B cell (primary cell): Measurements from ENCODE around the gene DYRK1A. TPM values are rescaled to one million over a fixed set of nuclear protein-coding genes. Genes with fewer than 3 reads are reported as not detected.

Experiments used
- ATAC-seq: fragments of 200-7000 bp; cut with Tn5 transposase; one replicate; pipeline ENCODE4 v1.10.0; 2021; ENCODE audit warnings: low read depth, mild to moderate bottlenecking, moderate number of reproducible peaks, moderate library complexity
- CTCF ChIA-PET: fragments of 350-600 bp; sonication (Branson Sonifier 250); formaldehyde crosslinking; loops from one replicate; lab custom pipeline; 2021; ENCODE audit warnings: antibody characterized with exemption, inconsistent platforms; lab: Charles Lee
- POLR2A ChIA-PET: fragments of 350-600 bp; sonication (Branson Sonifier 250); formaldehyde crosslinking; loops from one replicate; lab custom pipeline; 2021; ENCODE audit warnings: antibody characterized with exemption; lab: Charles Lee
- DNase-seq: peaks from one replicate; pipeline ENCODE4 v3.0.0; 2013
- H2AFZ ChIP-seq: 2 replicates; pipeline ENCODE4 v1.6.1; 2012; ENCODE audit warnings: mild to moderate bottlenecking, low read depth, low read length; ENCODE audit not compliant: insufficient read depth, poor library complexity, severe bottlenecking
- H3K27ac ChIP-seq, 2 donors: 1 replicate in 1 of 2; 2 replicates in 1 of 2; pipeline ENCODE4 v1.5.1; 2012 to 2013; ENCODE audit warnings: low read length in 2 of 2, mild to moderate bottlenecking in 2 of 2, moderate library complexity in 1 of 2
- H3K27me3 ChIP-seq, 4 experiments: fragments of 200-600 bp in 1 of 4; sonication (generic) in 1 of 4; replicated peaks in 1 of 4; 1 replicate in 2 of 4; 2 replicates in 2 of 4; pipeline versions ENCODE4 v1.6.1 to v1.7.0; 2013 to 2016; ENCODE audit warnings: low read length in 3 of 4, mild to moderate bottlenecking in 2 of 4, mixed read lengths in 1 of 4, moderate library complexity in 1 of 4; ENCODE audit not compliant: insufficient read depth in 4 of 4, control insufficient read depth in 3 of 4; ENCODE audit errors: control extremely low read depth in 1 of 4
- H3K36me3 ChIP-seq, 2 experiments: replicated peaks in 1 of 2; 1 replicate in 1 of 2; 2 replicates in 1 of 2; pipeline versions ENCODE4 v1.6.1 to v1.7.1; 2013; ENCODE audit warnings: low read length in 1 of 2; ENCODE audit not compliant: insufficient read depth in 2 of 2, control insufficient read depth in 1 of 2; ENCODE audit errors: control extremely low read depth in 1 of 2, extremely low read depth in 1 of 2
- H3K4me1 ChIP-seq, 2 donors: fragments of 200-600 bp in 1 of 2; sonication (generic) in 1 of 2; 1 replicate in 1 of 2; 2 replicates in 1 of 2; pipeline versions ENCODE4 v1.5.1 to v1.6.1; 2013 to 2017; ENCODE audit warnings: low read length in 2 of 2; ENCODE audit not compliant: control insufficient read depth in 2 of 2, insufficient read depth in 2 of 2
- H3K4me2 ChIP-seq: replicated peaks from 2 replicates; pipeline ENCODE3; 2012; ENCODE audit warnings: mild to moderate bottlenecking, low read depth, low read length; ENCODE audit not compliant: poor library complexity, severe bottlenecking
- H3K4me3 ChIP-seq, 5 experiments: fragments of 200-600 bp in 1 of 5; sonication (generic) in 1 of 5; 1 replicate in 3 of 5; 2 replicates in 2 of 5; pipeline versions ENCODE4 v1.5.1 to v1.7.0; 2011 to 2016; ENCODE audit warnings: low read length in 4 of 5, mild to moderate bottlenecking in 4 of 5, low read depth in 2 of 5, control low read depth in 1 of 5, moderate library complexity in 1 of 5; ENCODE audit not compliant: insufficient read depth in 1 of 5; ENCODE audit errors: control extremely low read depth in 1 of 5, extremely low read depth in 1 of 5
- H3K79me2 ChIP-seq: fragments of 200-600 bp; sonication (generic); one replicate; pipeline ENCODE4 v1.6.0; 2016; ENCODE audit warnings: low read length; ENCODE audit not compliant: control insufficient read depth, insufficient read depth
- H3K9ac ChIP-seq: fragments of 200-600 bp; sonication (generic); 2 replicates; pipeline ENCODE4 v1.6.1; 2017; ENCODE audit warnings: mild to moderate bottlenecking, low read length, moderate library complexity
- H3K9me3 ChIP-seq, 3 donors: one replicate each; pipeline versions ENCODE4 v1.6.1 to v1.7.1; 2013; ENCODE audit warnings: low read length in 2 of 3; ENCODE audit not compliant: control insufficient read depth in 2 of 3, insufficient read depth in 1 of 3; ENCODE audit errors: control extremely low read depth in 1 of 3
- H4K20me1 ChIP-seq: 2 replicates; pipeline ENCODE4 v1.6.0; 2012; ENCODE audit warnings: mild to moderate bottlenecking, low read length; ENCODE audit not compliant: insufficient read depth, control insufficient read depth, poor library complexity, severe bottlenecking
- H3K27ac Mint-ChIP-seq: one replicate; pipeline ENCODE4 v1.8.0; 2021; ENCODE audit warnings: mixed read lengths
- H3K27me3 Mint-ChIP-seq: one replicate; pipeline ENCODE4 v1.8.0; 2021; ENCODE audit warnings: mixed read lengths
- H3K4me1 Mint-ChIP-seq: one replicate; pipeline ENCODE4 v1.8.0; 2021; ENCODE audit warnings: mixed read lengths
- H3K4me3 Mint-ChIP-seq: one replicate; pipeline ENCODE4 v1.8.0; 2021; ENCODE audit warnings: mixed read lengths
- H3K9me3 Mint-ChIP-seq: one replicate; pipeline ENCODE4 v1.8.0; 2022; ENCODE audit warnings: mixed read lengths; ENCODE audit not compliant: insufficient read depth
- EZH2 ChIP-seq: IDR thresholded peaks from 2 replicates; pipeline ENCODE4 v1.6.1; 2012; ENCODE audit warnings: borderline replicate concordance, low read depth, mild to moderate bottlenecking, moderate library complexity, low read length; ENCODE audit not compliant: insufficient read depth, poor library complexity, severe bottlenecking
- WGBS: methylation state at CpG from one replicate; pipeline ENCODE4 v1.1.5; 2013; ENCODE audit warnings: missing lambda C conversion rate; ENCODE audit not compliant: insufficient coverage; 5-methylcytosine and 5-hydroxymethylcytosine counted together
- intact Hi-C: fragments of 100-400 bp; cut with micrococcal nuclease; formaldehyde crosslinking; loops from one replicate; pipeline ENCODE4 v1.10.0; 2022
- polyA plus RNA-seq: library from polyadenylated mRNA; depleted of rRNA; stranded (reverse); fragments of >200 nt; gene quantifications from 2 replicates; pipeline ENCODE4 v1.2.3, GENCODE V29; 2012
- total RNA-seq, 2 donors: library from RNA; stranded (reverse); fragments of 120-200 nt in 1 of 2; gene quantifications; 1 replicate in 1 of 2; 2 replicates in 1 of 2; pipeline versions ENCODE4 v1.2.3 to v1.2.4, GENCODE V29; 2013 to 2022
- TF ChIP-seq, protein P1 (sequence below): fragments of 200-600 bp; IDR thresholded peaks from one replicate; pipeline ENCODE4 v1.8.0; 2022; ENCODE audit warnings: antibody characterized with exemption, mild to moderate bottlenecking

Gene DYRK1A
- total and polyA plus RNA-seq, 2 donors (not counting 1 experiment from before 2014, with no cell fraction given), result 46.6 to 147 TPM

- intact Hi-C loops, result loop anchor here (5.0 kb wide), 1 partner anchor 94 kb away; the partner anchor contains the start of gene DYRK1A
- H3K27ac ChIP-seq, result peak overlapping the region; percentile 11 to 66
- H3K9ac ChIP-seq, result peak overlapping the region; percentile 22
- ChIA-PET CTCF (no interaction called here), POLR2A (no interaction called here)
- Mint-ChIP-seq H3K27me3 (no peaks in the 10 kb centered on the region), H3K4me3 (peak overlapping the region; percentile 42), H3K4me1 (peaks cover 82% of the 10 kb centered on the region), H3K9me3 (no peaks in the 10 kb centered on the region), H3K27ac (peak overlapping the region; percentile 37)
- DNase-seq (peak; percentile 44), ATAC-seq (no peak)
- H3K27me3 ChIP-seq, result no peaks in the 10 kb centered on the region
- no peak overlapping the region for H3K4me3 ChIP-seq
- no CpG with 5 or more reads among the region's 4 CpGs for WGBS
- H3K79me2 ChIP-seq, result peaks cover 97% of the 10 kb centered on the region
- H3K36me3 ChIP-seq, result peaks cover 0 to 7% of the 10 kb centered on the region in 2 experiments
- no peak overlapping the region for H2AFZ ChIP-seq
- H4K20me1 ChIP-seq, result peaks cover 67% of the 10 kb centered on the region
- peaks cover 49 to 60% of the 10 kb centered on the region in 2 donors for H3K4me1 ChIP-seq
- no peaks in the 10 kb centered on the region for H3K9me3 ChIP-seq
- TF ChIP-seq EZH2, result no peak
- TF ChIP-seq, protein P1, sequence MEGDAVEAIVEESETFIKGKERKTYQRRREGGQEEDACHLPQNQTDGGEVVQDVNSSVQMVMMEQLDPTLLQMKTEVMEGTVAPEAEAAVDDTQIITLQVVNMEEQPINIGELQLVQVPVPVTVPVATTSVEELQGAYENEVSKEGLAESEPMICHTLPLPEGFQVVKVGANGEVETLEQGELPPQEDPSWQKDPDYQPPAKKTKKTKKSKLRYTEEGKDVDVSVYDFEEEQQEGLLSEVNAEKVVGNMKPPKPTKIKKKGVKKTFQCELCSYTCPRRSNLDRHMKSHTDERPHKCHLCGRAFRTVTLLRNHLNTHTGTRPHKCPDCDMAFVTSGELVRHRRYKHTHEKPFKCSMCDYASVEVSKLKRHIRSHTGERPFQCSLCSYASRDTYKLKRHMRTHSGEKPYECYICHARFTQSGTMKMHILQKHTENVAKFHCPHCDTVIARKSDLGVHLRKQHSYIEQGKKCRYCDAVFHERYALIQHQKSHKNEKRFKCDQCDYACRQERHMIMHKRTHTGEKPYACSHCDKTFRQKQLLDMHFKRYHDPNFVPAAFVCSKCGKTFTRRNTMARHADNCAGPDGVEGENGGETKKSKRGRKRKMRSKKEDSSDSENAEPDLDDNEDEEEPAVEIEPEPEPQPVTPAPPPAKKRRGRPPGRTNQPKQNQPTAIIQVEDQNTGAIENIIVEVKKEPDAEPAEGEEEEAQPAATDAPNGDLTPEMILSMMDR, result no peak
- H3K4me2 ChIP-seq, result peak overlapping the region; percentile 42
Observed at GRCh38 chr21:37461479-37461878, 94.9 kb downstream of the DYRK1A start.

- peak overlapping the region; percentile 9 to 66 for H3K27ac ChIP-seq
- ATAC-seq (no peak), DNase-seq (no peak)
- TF ChIP-seq, protein P1, result no peak
- TF ChIP-seq EZH2, result no peak
- peak overlapping the region; percentile 53 for H3K27ac Mint-ChIP-seq
- no peak overlapping the region for H3K4me3 ChIP-seq
- no peaks in the 10 kb centered on the region for H3K9me3 Mint-ChIP-seq
- peak overlapping the region; percentile 22 for H3K9ac ChIP-seq
- peaks cover 65% of the 10 kb centered on the region for H4K20me1 ChIP-seq
- peak overlapping the region; percentile 42 for H3K4me2 ChIP-seq
- intact Hi-C loops, result loop anchor here (5.0 kb wide), 1 partner anchor 95 kb away; the partner anchor contains the start of gene DYRK1A
- H3K27me3 Mint-ChIP-seq, result no peaks in the 10 kb centered on the region
- H3K4me1 Mint-ChIP-seq, result peaks cover 84% of the 10 kb centered on the region
- ChIA-PET CTCF (interaction anchor here (1.1 to 2.2 kb wide), 3 partner anchors 12 to 97 kb away, joined by 3 to 9 read pairs (median 5); no protein-coding TSS in a partner anchor), POLR2A (no interaction called here)
- H3K36me3 ChIP-seq, result peaks cover 0 to 5% of the 10 kb centered on the region in 2 experiments
- H3K79me2 ChIP-seq, result peaks cover 98% of the 10 kb centered on the region
- no peak overlapping the region for H2AFZ ChIP-seq
- no peaks in the 10 kb centered on the region for H3K27me3 ChIP-seq
- 84% methylated on average over 4 of the region's 5 CpGs for WGBS
- H3K4me3 Mint-ChIP-seq, result peak overlapping the region; percentile 36
- H3K9me3 ChIP-seq, result no peaks in the 10 kb centered on the region
- H3K4me1 ChIP-seq, result peaks cover 52 to 62% of the 10 kb centered on the region in 2 donors
Observed at GRCh38 chr21:37462087-37462861, 95.7 kb downstream of the DYRK1A start.
